ENCODE results near the gene DBR1.
A peak's percentile ranks its signal among the peaks of the same experiment; 100 is the strongest.
"Not testable (repeated sequence)": the region's sequence is repeated elsewhere in the genome, so short reads cannot be mapped to it uniquely, and the experiment has no call there.

DBR1 gene

GRCh38 chr3:138186803-138187295, 12.1 kb upstream of the DBR1 start:
- peak; percentile 85 to 94 for DNase-seq

DNA sequence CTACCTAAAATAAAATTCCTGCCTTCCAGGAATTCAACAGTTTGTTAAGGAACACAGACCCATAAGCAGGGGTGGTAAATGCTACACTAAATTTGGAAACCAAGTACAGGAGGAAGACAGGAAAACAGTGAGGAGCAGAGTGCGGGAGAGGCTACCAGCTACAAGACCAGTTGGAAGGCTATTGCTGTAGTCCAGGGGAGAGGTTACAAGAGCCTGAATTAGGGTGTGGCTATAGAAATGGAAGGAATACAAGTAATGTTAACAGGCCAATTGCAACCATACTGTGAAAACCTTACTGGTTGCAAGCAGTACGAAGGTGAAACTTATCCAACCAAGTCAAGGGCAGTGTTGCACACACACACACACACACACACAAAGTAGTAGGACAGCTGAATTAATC, 11.5 kb upstream of the DBR1 start:
- no peak for DNase-seq

DNA sequence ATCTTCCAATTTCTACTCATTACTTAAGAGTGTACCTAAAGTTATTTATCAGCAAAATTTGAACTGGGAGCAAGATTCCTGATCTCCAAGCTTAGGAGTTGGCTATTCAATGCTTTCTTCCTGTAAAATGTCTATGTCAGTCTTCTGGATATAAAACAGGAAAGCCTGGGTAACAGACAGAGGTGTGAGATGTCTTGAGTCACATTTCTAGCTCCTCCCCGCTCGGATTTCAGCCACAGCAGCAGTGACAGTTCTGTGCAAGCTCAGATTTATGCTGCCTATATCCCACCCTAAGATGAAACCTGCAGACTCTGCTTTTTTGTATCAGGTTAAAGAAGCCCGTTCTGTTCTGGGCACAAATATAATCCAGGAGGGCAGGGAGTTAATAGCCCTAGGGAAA, 10.3 kb upstream of the DBR1 start:
- DNase-seq: no peak

DNA sequence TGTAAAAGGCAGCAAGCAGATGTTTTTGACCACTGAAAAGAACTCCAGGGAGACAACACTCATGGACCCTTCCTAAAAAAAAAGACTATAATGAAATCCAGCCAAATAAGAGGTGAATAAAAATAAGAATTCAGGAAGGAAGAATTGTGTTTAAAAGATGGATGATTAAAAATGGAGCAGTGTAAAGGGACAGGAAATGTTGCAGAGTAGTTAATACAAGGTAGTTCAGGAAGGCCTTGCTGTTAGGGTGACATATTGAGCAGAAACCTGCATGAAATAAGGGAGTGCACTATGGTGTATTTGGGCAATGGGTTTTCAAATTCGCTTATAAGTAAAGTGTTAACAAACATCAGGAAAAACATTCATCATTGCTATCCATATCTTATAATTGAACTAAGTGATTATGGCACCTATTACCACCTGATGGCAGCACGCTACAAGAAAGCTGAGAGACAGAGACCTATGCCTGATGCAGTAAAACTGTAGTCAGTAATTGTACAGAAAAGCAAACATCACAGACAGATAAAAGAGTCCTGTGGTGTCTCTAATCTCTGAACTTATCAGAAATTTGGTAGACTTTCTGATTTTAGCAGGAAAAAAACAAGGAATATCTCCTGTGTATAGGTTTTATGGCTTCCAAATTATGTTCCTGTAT, 5.8 kb upstream of the DBR1 start:
- peak; percentile 20 to 61 for DNase-seq

DNA sequence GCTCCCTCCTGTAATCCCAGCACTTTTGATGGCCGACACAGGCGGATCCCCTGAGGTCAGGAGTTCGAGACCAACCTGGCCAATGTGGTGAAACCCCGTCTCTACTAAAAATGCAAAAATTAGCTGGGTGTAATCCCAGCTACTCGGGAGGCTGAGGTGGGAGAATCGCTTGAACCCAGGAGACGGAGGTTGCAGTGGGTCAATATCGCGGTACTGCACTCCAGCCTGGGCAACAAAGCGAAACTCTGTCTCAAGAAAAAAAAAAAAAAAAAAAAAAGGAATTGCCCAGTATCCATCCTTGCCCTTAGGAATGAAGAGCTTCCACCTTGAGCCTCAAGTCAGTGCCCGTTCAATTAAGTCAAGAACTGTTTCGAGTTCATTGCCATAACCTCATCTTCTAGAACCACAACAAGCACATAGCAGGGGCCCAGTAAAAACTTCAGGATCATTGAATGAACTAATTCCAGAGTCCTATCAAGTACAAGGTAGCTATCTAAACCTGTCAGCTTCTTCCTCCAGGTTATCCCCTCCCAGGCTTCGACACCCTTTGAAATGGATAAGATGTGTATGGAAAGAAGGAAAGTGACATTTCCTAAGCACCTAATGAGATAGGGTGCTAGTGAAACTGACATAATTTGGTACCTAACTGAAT, 826 bp downstream of the DBR1 start:
- DNase-seq: no peak

GRCh38 chr3:138172625-138173024, 2.1 kb downstream of the DBR1 start:
- DNase-seq: no peak

DNA sequence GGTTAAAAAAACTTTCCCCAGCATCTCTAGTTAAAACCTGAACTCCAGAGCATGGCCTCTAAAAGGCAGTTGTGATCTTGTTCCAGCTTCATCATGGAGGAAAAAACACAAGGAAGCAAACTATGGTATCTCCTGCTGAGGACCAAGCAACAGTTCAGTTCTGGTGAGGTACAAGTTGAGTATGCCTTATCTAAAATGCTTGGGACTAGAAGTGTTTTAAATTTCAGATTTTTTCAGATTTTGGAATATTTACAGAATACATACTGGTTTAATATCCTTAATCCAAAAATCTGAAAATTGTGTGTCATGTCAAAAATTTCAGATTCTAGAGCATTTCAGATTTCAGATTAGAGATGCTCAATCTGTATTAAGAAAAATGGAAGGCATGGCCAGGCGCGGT, 9.7 kb downstream of the DBR1 start:
- no peak for DNase-seq

DNA sequence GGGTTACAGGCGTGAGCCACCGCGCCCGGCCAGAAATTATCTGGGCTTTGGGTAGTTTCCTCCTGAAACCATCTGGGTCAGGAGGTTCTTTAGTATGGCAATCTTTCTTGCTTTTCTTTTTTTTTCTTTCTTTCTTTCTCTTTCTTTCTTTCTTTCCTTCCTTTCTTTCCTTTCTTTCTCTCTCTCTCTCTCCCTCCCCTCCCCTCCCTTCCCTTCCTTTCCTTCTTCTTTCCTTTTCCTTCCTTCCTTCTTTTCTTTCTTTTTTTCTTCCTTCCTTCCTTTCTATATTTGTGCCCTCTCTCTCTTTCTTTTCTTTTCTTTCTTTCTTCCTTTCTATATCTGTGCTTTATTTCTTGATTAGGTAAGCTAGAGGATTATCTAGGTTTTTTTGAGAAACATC, 17.0 kb downstream of the DBR1 start:
- no peak for DNase-seq

- no peak for DNase-seq
Measured at GRCh38 chr3:138154534-138154933, 20.2 kb downstream of the DBR1 start.

GRCh38 chr3:138148503-138148902, 26.2 kb downstream of the DBR1 start:
- no peak for DNase-seq

- DNase-seq: not testable (repeated sequence)
Measured at GRCh38 chr3:138142181-138142580, 32.5 kb downstream of the DBR1 start.

DNA sequence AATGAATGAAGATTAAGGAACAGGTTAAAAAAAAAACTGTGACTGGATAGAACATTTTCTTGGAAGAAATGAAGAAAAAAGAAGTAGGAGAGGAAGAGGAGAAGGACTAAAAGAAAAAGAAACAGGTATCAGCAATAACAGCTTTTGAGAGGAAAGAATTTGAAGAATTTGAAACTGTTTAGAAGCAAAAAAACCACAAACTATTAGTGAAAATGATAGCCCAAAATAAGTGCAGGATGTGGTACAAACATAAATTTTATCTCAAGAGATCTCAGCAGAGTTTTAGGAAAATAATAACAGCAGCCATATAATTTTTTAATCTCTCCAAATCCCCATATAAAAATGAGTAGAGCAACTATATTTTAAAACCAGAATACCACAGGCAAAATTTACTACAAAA, 33.8 kb downstream of the DBR1 start:
- DNase-seq: no peak

GRCh38 chr3:138139691-138140090, 35.0 kb downstream of the DBR1 start:
- no peak for DNase-seq

DNA sequence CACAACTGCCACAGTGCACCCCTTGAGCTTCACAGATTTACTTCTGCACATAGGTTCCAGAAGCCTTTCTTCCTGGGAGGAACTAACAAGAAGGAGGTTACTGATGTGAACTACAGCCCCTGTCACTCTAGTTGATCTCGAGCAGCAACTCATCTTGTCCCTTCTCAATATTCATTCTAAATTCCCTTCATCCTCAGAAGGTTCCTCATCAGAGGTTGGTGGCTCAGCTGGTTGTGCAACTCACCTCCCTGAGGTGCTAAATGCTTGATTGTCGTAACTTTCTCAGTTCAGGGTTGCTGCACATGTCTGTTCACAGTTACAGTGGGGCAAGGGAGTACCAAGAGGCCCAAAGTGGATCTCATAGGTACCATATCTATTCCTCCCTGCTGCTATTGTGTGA, 36.9 kb downstream of the DBR1 start:
- DNase-seq: no peak

DNA sequence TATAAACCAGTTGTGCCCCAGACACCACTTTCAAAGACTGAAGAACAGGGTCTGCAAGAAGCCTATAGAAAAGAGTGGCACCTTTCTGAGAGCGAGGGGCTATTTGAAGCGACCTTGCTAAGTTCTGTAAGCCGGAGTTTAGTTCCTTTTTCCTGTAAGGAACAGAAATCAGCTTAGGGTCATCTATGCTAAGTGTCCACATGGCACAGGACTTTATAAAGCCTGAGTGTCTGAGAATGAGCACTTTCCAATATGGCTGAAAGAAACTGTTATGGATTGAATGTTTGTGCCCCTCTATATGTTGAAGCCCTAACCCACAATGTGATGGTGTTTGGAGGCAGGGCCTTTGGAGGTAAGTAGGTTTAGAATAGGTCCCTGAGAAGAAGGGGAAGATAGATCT, 38.5 kb downstream of the DBR1 start:
- no peak for DNase-seq

GRCh38 chr3:138135833-138136194, 38.9 kb downstream of the DBR1 start:
- DNase-seq: no peak

DNA sequence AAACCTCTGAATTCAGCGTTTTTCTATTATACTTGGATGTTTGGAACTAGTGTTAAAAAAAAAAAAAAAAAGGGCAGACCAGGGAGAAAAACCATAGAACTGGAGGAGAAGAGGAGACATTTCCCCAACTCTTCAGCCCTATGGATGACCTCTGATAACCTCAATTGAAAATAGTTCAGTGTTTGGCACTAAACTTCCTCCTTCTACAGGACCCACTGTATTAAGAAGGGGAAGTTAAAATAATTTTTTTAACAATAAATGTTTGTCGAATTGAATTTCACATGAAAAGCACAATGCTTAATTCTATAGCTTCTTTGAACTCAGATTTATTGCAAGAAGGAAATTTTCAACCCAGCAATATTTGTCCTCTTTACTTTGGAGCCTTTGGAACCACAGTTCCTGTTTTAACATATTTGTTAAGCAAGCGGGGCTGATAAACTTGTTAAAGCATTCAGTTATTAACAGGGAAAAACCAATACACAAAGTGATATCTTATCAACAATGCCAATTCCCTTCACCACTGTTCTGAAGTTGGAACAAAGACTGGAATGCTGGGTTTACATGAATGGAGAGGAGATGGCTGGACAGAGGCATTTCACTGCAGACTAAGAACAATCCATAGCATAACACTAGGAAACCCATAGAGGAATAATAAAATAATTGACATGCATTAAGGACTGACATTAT, 39.4 kb downstream of the DBR1 start:
- DNase-seq: no peak

- DNase-seq: no peak
Measured at GRCh38 chr3:138132239-138132638, 42.5 kb downstream of the DBR1 start, which contains the start of gene A4GNT. Gene A4GNT (minus strand): TSS chr3:138132390. CDS start chr3:138131256, 1,134 bp downstream.

DNA sequence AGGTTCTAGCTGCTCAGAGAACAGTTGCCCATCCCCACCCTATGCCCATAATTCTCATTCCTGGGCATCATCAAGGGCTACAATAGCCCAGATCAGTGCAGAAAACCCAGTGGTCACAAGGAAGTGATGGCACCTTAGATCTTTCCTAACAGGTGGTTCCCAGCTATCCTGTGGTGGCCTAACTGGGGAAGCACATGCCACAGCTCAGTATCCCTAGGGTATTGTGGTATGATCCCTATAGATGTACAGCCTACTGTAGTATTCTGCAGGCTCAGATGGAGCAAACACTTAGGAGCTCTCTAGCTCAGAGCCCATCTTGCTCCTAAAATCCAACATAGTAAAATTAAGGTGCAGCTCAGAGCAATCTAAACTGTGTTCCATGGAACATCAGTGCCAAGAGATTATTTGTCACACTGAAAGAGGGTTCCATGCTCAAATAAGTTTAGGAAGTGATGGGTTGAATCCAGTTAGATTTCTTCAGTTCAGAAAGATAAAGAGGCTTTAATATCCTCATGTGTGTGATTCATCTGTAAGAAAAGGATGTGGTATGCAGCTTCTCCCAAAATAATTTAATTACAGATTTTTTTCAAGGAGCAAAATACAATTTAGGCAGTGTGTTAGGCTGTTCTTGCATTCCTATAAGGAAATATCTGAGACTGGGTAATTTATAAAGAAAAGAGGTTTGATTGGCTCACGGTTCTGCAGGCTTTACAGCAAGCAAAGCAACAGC, 46.9 kb downstream of the DBR1 start:
- DNase-seq: no peak

DNA sequence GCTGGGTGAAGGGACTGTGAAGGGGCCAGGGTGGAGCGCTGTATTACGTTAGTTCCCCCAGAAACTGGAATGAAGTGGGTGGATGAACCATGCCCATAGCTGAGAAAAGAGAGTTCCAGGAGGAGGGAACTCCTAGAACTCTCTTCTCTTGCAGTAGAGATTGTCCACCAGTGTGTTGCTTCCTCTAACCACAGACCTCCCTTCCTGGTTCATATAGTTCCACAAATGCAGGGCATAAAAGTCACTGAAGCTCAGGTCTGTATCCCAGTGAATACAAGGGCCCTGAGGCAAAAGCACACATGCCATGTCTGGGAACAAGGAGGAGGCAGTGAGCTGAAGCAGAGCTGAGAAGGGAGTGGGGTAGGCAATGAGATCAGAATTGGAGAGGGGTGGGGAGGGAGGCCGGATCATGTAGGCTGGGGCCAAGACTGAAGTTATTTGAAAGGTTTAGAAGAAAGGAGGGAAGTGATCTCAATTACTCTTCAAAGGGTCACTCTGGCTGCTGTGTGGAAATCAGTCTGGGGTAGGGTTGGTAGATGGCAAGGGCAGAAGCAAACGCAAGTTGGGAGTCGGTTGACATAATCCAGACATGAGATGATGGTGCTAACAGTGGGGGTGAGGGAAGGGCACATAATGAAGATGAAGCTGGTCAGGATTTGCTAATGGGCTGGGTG, 49.0 kb downstream of the DBR1 start:
- no peak for DNase-seq

DNA sequence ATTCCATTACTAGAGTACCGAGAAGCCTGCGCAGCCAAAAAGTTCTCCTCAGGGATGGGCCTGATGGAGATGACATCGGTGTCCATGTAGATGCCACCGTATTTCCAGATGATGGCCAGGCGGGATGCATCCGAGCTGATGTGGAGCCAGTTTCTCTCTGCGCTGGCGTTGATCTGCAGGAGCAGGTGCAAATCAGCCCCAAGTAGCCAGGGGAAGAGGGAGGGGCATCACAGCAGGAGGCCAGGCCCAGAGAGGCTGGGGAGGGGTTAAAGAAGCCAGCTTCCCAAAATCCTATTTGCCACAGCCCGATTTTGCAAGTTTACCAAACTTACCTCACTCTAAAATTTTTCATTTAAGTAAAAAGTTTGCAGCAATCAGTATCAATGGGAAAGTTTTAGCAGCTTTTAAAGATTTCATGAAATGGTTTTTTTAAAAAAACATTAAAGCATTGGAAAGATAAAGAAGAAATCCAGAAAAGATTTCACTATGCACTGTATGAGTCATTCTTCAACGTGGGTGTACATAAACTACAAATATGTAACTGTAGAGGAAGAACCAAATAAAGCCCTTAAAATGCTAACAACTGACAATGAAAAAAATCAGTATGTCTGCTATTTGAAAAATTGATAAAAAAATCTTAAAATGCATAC, 49.9 kb downstream of the DBR1 start:
- DNase-seq: no peak

- no peak for DNase-seq
Measured at GRCh38 chr3:138124188-138124587, 50.5 kb downstream of the DBR1 start.

Data from NCI-H446 (cell line).